Measurements from ENCODE around the gene ABHD2. TPM values are rescaled to one million over a fixed set of nuclear protein-coding genes. Genes with fewer than 3 reads are reported as not detected.

Gene ABHD2
- total RNA-seq, 4 donors from 2014 or later = 49.8 to 82.3 (median 72.1) TPM

GRCh38 chr15:89091627-89092220, 3.5 kb downstream of the ABHD2 start:
- Histone ChIP-seq H3K4me1 (peaks cover 62 to 91% (median 88%) of the 10 kb centered on the region in 4 donors), H3K27ac (replicated peaks in 1 of 4) (peak overlapping the region; percentile 91 to 96 (median 93)), H3K9me3 (no peaks in the 10 kb centered on the region), H3K4me3 (peak overlapping the region; percentile 36 to 90 (median 56)), H3K27me3 (no peaks in the 10 kb centered on the region), H3K36me3 (peaks cover 0 to 3% (median 0%) of the 10 kb centered on the region in 4 donors)
- intact Hi-C loops (cut with DNase I) = no loop called here
- WGBS = 92% methylated on average over 1 of the region's 1 CpG
- no peak for DNase-seq (ENCODE audit: extremely low spot score)
- TF ChIP-seq, protein P1, sequence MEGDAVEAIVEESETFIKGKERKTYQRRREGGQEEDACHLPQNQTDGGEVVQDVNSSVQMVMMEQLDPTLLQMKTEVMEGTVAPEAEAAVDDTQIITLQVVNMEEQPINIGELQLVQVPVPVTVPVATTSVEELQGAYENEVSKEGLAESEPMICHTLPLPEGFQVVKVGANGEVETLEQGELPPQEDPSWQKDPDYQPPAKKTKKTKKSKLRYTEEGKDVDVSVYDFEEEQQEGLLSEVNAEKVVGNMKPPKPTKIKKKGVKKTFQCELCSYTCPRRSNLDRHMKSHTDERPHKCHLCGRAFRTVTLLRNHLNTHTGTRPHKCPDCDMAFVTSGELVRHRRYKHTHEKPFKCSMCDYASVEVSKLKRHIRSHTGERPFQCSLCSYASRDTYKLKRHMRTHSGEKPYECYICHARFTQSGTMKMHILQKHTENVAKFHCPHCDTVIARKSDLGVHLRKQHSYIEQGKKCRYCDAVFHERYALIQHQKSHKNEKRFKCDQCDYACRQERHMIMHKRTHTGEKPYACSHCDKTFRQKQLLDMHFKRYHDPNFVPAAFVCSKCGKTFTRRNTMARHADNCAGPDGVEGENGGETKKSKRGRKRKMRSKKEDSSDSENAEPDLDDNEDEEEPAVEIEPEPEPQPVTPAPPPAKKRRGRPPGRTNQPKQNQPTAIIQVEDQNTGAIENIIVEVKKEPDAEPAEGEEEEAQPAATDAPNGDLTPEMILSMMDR (IDR thresholded peaks at IDR 0.05) = no peak
- no peak for TF ChIP-seq POLR2A (IDR thresholded peaks at IDR 0.05; ENCODE audit: low read depth)
- no peak for TF ChIP-seq EP300 (IDR thresholded peaks at IDR 0.05)

- TF ChIP-seq, protein P1 (IDR thresholded peaks at IDR 0.05) = no peak
- TF ChIP-seq EP300 (IDR thresholded peaks at IDR 0.05) (no peak), POLR2AphosphoS5 (IDR thresholded peaks at IDR 0.05) (no peak), POLR2A (IDR thresholded peaks at IDR 0.05; ENCODE audit: low read depth) (no peak)
- intact Hi-C loops (cut with DNase I) = no loop called here
- H3K4me3 ChIP-seq = no peak overlapping the region
- 83% methylated on average over 7 of the region's 7 CpGs for WGBS
- H3K36me3 ChIP-seq = peaks cover 0 to 3% (median 0%) of the 10 kb centered on the region in 4 donors
- H3K4me1 ChIP-seq = peaks cover 69 to 98% (median 96%) of the 10 kb centered on the region in 4 donors
- peak overlapping the region; percentile 91 to 96 (median 93) for H3K27ac ChIP-seq (replicated peaks in 1 of 4)
- DNase-seq (ENCODE audit: extremely low spot score) = no peak
- H3K27me3 ChIP-seq = no peaks in the 10 kb centered on the region
- H3K9me3 ChIP-seq = no peaks in the 10 kb centered on the region
Measured at GRCh38 chr15:89093509-89093908, 5.3 kb downstream of the ABHD2 start.

- Histone ChIP-seq H3K27me3 (no peaks in the 10 kb centered on the region), H3K36me3 (peaks cover 0 to 3% (median 0%) of the 10 kb centered on the region in 4 donors), H3K9me3 (no peaks in the 10 kb centered on the region), H3K4me1 (peaks cover 63 to 100% (median 99%) of the 10 kb centered on the region in 4 donors), H3K4me3 (no peak overlapping the region), H3K27ac (replicated peaks in 1 of 4) (peak overlapping the region; percentile 91 to 96 (median 93))
- no peak for DNase-seq (ENCODE audit: extremely low spot score)
- TF ChIP-seq POLR2AphosphoS5 (IDR thresholded peaks at IDR 0.05) = no peak
- TF ChIP-seq, protein P1 (IDR thresholded peaks at IDR 0.05) = no peak
- no peak for TF ChIP-seq EP300 (IDR thresholded peaks at IDR 0.05)
- intact Hi-C loops (cut with DNase I) = no loop called here
- WGBS = 97% methylated on average over 4 of the region's 5 CpGs
Measured at GRCh38 chr15:89095073-89095472, 6.8 kb downstream of the ABHD2 start.

- Histone ChIP-seq H3K4me3 (no peak overlapping the region), H3K27ac (replicated peaks in 1 of 4) (peak overlapping the region; percentile 91 to 96 (median 93)), H3K27me3 (no peaks in the 10 kb centered on the region), H3K9me3 (no peaks in the 10 kb centered on the region), H3K4me1 (peaks cover 58 to 100% (median 99%) of the 10 kb centered on the region in 4 donors), H3K36me3 (peaks cover 0 to 3% (median 0%) of the 10 kb centered on the region in 4 donors)
- intact Hi-C loops (cut with DNase I) = no loop called here
- DNase-seq (ENCODE audit: extremely low spot score) = no peak
- 91% methylated on average over 8 of the region's 8 CpGs for WGBS
- TF ChIP-seq EP300 (IDR thresholded peaks at IDR 0.05) (no peak), POLR2A (IDR thresholded peaks at IDR 0.05; ENCODE audit: low read depth) (no peak), POLR2AphosphoS5 (IDR thresholded peaks at IDR 0.05) (no peak)
- TF ChIP-seq, protein P1 (IDR thresholded peaks at IDR 0.05) = no peak
Measured at GRCh38 chr15:89095556-89095955, 7.3 kb downstream of the ABHD2 start.

Data from esophagus muscularis mucosa (tissue), 4 donors.